H1 (cell line): Measurements from ENCODE around the gene UBE2I. TPM values are rescaled to one million over a fixed set of nuclear protein-coding genes. Genes with fewer than 3 reads are reported as not detected.
"Not testable (repeated sequence)": the region's sequence is repeated elsewhere in the genome, so short reads cannot be mapped to it uniquely, and the experiment has no call there.

ENCODE experiments used
- CTCF ChIA-PET: fragments of 300-600 bp; sonication (Branson Sonifier 250); formaldehyde crosslinking; loops from one replicate; lab custom pipeline; 2021; ENCODE audit not compliant: partially characterized antibody; lab: Charles Lee
- POLR2A ChIA-PET: fragments of 300-600 bp; sonication (Branson Sonifier 250); formaldehyde crosslinking; loops from one replicate; lab custom pipeline; 2021; ENCODE audit warnings: inconsistent platforms; ENCODE audit not compliant: partially characterized antibody; lab: Charles Lee
- DNase-seq, 2 experiments: peaks; one replicate each; pipeline versions ENCODE4 v3.0.0 to v3.0.0-alpha.2; 2010 to 2022; ENCODE audit warnings: low spot score in 2 of 2, low read depth in 1 of 2, mixed read lengths in 1 of 2
- FAIRE-seq: peaks from 2 replicates; lab custom pipeline; 2011; peaks lifted over from hg19 to GRCh38; lab: Jason Lieb, UNC
- H2AFZ ChIP-seq: 2 replicates; pipeline ENCODE4 v1.8.1; 2012; ENCODE audit warnings: low read length, inconsistent platforms
- H2AK5ac ChIP-seq: 2 replicates; pipeline ENCODE4 v1.6.1; 2013; ENCODE audit warnings: low read depth, low read length
- H2BK120ac ChIP-seq: replicated peaks from 2 replicates; pipeline ENCODE3; 2013; ENCODE audit warnings: low read depth, low read length, inconsistent platforms
- H2BK12ac ChIP-seq: 2 replicates; pipeline ENCODE4 v1.6.1; 2013; ENCODE audit warnings: low read depth, low read length
- H2BK15ac ChIP-seq: 2 replicates; pipeline ENCODE4 v1.6.1; 2013; ENCODE audit warnings: low read length
- H2BK20ac ChIP-seq: 2 replicates; pipeline ENCODE4 v1.6.1; 2013; ENCODE audit warnings: low read length
- H2BK5ac ChIP-seq: 2 replicates; pipeline ENCODE4 v1.6.1; 2013; ENCODE audit warnings: low read depth, low read length
- H3K14ac ChIP-seq: 2 replicates; pipeline ENCODE4 v1.6.1; 2013; ENCODE audit warnings: inconsistent platforms; ENCODE audit not compliant: insufficient read length
- H3K18ac ChIP-seq: 2 replicates; pipeline ENCODE4 v1.6.1; 2013; ENCODE audit warnings: low read length; ENCODE audit errors: extremely low read depth
- H3K23ac ChIP-seq: 2 replicates; pipeline ENCODE4 v1.6.1; 2013; ENCODE audit warnings: inconsistent platforms; ENCODE audit not compliant: insufficient read length
- H3K23me2 ChIP-seq: 2 replicates; pipeline ENCODE4 v1.6.1; 2013; ENCODE audit warnings: low read depth, low read length
- H3K27ac ChIP-seq: 2 replicates; pipeline ENCODE4 v1.6.1; 2011; ENCODE audit warnings: low read depth, low read length, inconsistent platforms
- H3K27me3 ChIP-seq, 4 experiments: replicated peaks in 1 of 4; 1 replicate in 1 of 4; 2 replicates in 3 of 4; pipeline versions ENCODE4 v1.6.1 to v1.8.1; 2011 to 2013; ENCODE audit warnings: low read length in 3 of 4, mild to moderate bottlenecking in 3 of 4, inconsistent platforms in 2 of 4, mixed read lengths in 2 of 4, moderate library complexity in 1 of 4; ENCODE audit not compliant: control insufficient read depth in 3 of 4, insufficient read depth in 3 of 4; ENCODE audit errors: extremely low read depth in 1 of 4
- H3K36me3 ChIP-seq, 4 experiments: 2 replicates each; pipeline versions ENCODE4 v1.6.1 to v1.8.1; 2011 to 2013; ENCODE audit warnings: mild to moderate bottlenecking in 4 of 4, low read length in 3 of 4, moderate library complexity in 2 of 4, control low read depth in 1 of 4, inconsistent platforms in 1 of 4; ENCODE audit not compliant: insufficient read depth in 4 of 4, control insufficient read depth in 2 of 4
- H3K4ac ChIP-seq: replicated peaks from 2 replicates; pipeline ENCODE3; 2013; ENCODE audit warnings: low read length, low read depth, mixed read lengths, inconsistent platforms; ENCODE audit not compliant: insufficient read length
- H3K4me1 ChIP-seq, 4 experiments: replicated peaks in 1 of 4; 1 replicate in 1 of 4; 2 replicates in 3 of 4; pipeline versions ENCODE4 v1.6.1 to v1.8.1; 2011 to 2013; ENCODE audit warnings: low read length in 3 of 4, inconsistent platforms in 2 of 4, mixed read lengths in 1 of 4; ENCODE audit not compliant: insufficient read depth in 4 of 4, control insufficient read depth in 3 of 4
- H3K4me2 ChIP-seq, 2 experiments: 2 replicates each; pipeline versions ENCODE4 v1.6.1 to v1.8.1; 2011 to 2013; ENCODE audit warnings: low read depth in 2 of 2, low read length in 2 of 2, control low read depth in 1 of 2, inconsistent platforms in 1 of 2, mild to moderate bottlenecking in 1 of 2; ENCODE audit not compliant: insufficient read depth in 1 of 2
- H3K4me3 ChIP-seq, 4 experiments: fragments of 200-600, 300-600 bp in 1 of 4; sonication (generic), shearing (Covaris generic), sonication (Bioruptor Twin) in 1 of 4; 2 replicates each; pipeline versions ENCODE4 v1.5.1 to v1.8.1; 2011 to 2016; ENCODE audit warnings: low read length in 4 of 4, low read depth in 3 of 4, control low read depth in 2 of 4, inconsistent platforms in 2 of 4, mild to moderate bottlenecking in 2 of 4, mixed read lengths in 1 of 4, moderate library complexity in 1 of 4; ENCODE audit not compliant: insufficient read depth in 2 of 4; ENCODE audit errors: extremely low read depth in 1 of 4
- H3K56ac ChIP-seq: replicated peaks from 2 replicates; pipeline ENCODE3; 2013; ENCODE audit warnings: low read depth, mild to moderate bottlenecking, mixed read lengths, low read length, inconsistent platforms; ENCODE audit not compliant: insufficient read length
- H3K79me1 ChIP-seq: 2 replicates; pipeline ENCODE4 v1.6.1; 2013; ENCODE audit warnings: low read depth, low read length, control low read depth
- H3K79me2 ChIP-seq, 2 experiments: 2 replicates each; pipeline versions ENCODE4 v1.6.1 to v1.8.1; 2012 to 2013; ENCODE audit warnings: low read length in 2 of 2, mild to moderate bottlenecking in 2 of 2, inconsistent platforms in 1 of 2; ENCODE audit not compliant: insufficient read depth in 2 of 2, control insufficient read depth in 1 of 2
- H3K9ac ChIP-seq, 4 experiments: replicated peaks in 1 of 4; 1 replicate in 1 of 4; 2 replicates in 3 of 4; pipeline versions ENCODE4 v1.6.1 to v1.8.1; 2011 to 2013; ENCODE audit warnings: low read depth in 3 of 4, low read length in 3 of 4, control low read depth in 2 of 4, mild to moderate bottlenecking in 2 of 4, moderate library complexity in 2 of 4, inconsistent platforms in 1 of 4; ENCODE audit errors: extremely low read depth in 1 of 4
- H3K9me3 ChIP-seq, 2 experiments: 2 replicates each; pipeline versions ENCODE4 v1.6.1 to v1.8.1; 2012 to 2013; ENCODE audit warnings: mild to moderate bottlenecking in 2 of 2, moderate library complexity in 2 of 2, control low read depth in 1 of 2, inconsistent platforms in 1 of 2, low read depth in 1 of 2, low read length in 1 of 2, mixed read lengths in 1 of 2; ENCODE audit not compliant: insufficient read depth in 2 of 2
- H4K20me1 ChIP-seq, 2 experiments: replicated peaks in 1 of 2; 2 replicates each; pipeline versions ENCODE3 to v1.8.1; 2011 to 2013; ENCODE audit warnings: inconsistent platforms in 2 of 2, low read length in 2 of 2, mild to moderate bottlenecking in 1 of 2; ENCODE audit not compliant: insufficient read depth in 2 of 2, control insufficient read depth in 1 of 2
- H4K5ac ChIP-seq: 2 replicates; pipeline ENCODE4 v1.6.1; 2013; ENCODE audit warnings: low read length, low read depth, mixed read lengths, inconsistent platforms; ENCODE audit not compliant: insufficient read length
- H4K8ac ChIP-seq: 2 replicates; pipeline ENCODE4 v1.8.0; 2013; ENCODE audit warnings: mild to moderate bottlenecking, moderate library complexity, low read length, inconsistent platforms; ENCODE audit not compliant: insufficient read depth; ENCODE audit errors: extremely low read depth
- H4K91ac ChIP-seq: replicated peaks from 2 replicates; pipeline ENCODE3; 2013; ENCODE audit warnings: low read length, mixed read lengths, inconsistent platforms; ENCODE audit not compliant: insufficient read length
- WGBS, 2 experiments: shearing (Covaris generic) in 1 of 2; methylation state at CpG; one replicate each; pipeline versions ENCODE4 v1.1.6 to v1.1.7; 2013 to 2015; ENCODE audit warnings: low lambda C conversion rate in 2 of 2, mixed read lengths in 2 of 2, inconsistent platforms in 1 of 2, low coverage in 1 of 2, missing lambda C conversion rate in 1 of 2; ENCODE audit not compliant: insufficient replicate concordance in 2 of 2, insufficient coverage in 1 of 2, insufficient read length in 1 of 2; ENCODE audit errors: extremely low coverage in 1 of 2, missing lambda C conversion rate in 1 of 2; 5-methylcytosine and 5-hydroxymethylcytosine counted together
- polyA plus RNA-seq, 7 experiments: library from polyadenylated mRNA; depleted of rRNA in 3 of 7; stranded (reverse) in 5 of 7; unstranded in 2 of 7; fragments of >200 nt in 5 of 7; fragments of 200-250 nt in 2 of 7; gene quantifications; 1 replicate in 5 of 7; 2 replicates in 1 of 7; 4 replicates in 1 of 7; pipeline versions ENCODE4 v1.2.1 to v1.2.3, GENCODE V29; 2011 to 2013; ENCODE audit warnings: missing spikeins in 2 of 7, mixed read lengths in 2 of 7
- total RNA-seq: library from RNA; stranded (reverse); fragmentation: NEBNext Ultra II Directional; extraction: Animal tissue kit (Norgen Biotek cat#: 25700); gene quantifications from 2 replicates; pipeline ENCODE4 v1.2.1, GENCODE V29; 2021

The UBE2I gene
- total and polyA plus RNA-seq, 2 of the 8 experiments (the other 6 are each of a cell fraction or from before 2014, with no cell fraction given) = 148 to 268 TPM

DNA sequence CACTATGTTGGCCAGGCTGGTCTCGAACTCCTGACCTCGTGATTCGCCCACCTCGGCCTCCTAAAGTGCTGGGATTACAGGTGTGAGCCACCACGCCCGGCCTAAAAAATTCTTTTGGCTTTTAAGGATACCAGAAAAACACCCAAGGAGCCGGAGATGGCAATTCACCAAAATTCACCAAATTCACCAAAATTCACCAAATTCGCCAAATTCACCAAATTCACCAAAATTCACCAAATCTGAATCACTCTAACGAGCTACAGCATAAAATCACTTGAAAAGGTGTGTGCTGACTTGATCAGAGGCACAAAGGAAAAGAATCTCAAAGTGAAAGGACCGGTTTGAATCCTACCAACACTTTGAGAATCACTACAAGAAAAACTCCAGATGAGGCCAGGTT lies 19.5 kb downstream of the UBE2I start:
- not testable (repeated sequence) for H3K4ac ChIP-seq, H2AK5ac ChIP-seq, H3K79me2 ChIP-seq, H3K18ac ChIP-seq, FAIRE-seq, H4K20me1 ChIP-seq, H2BK120ac ChIP-seq, H3K27ac ChIP-seq, H3K4me2 ChIP-seq, H3K9me3 ChIP-seq, H4K5ac ChIP-seq, H2BK20ac ChIP-seq, H2AFZ ChIP-seq, DNase-seq, H3K14ac ChIP-seq, H3K56ac ChIP-seq, H3K79me1 ChIP-seq, H2BK12ac ChIP-seq, H4K8ac ChIP-seq, H3K23ac ChIP-seq, H2BK5ac ChIP-seq, H2BK15ac ChIP-seq, H3K9ac ChIP-seq, H3K4me3 ChIP-seq, H4K91ac ChIP-seq
- Histone ChIP-seq H3K36me3 (peaks cover 3 to 12% (median 5%) of the 10 kb centered on the region in 4 experiments; a peak in 4 of 8 replicates), H3K27me3 (peaks cover 5 to 23% (median 15%) of the 10 kb centered on the region in 4 experiments), H3K4me1 (peaks cover 0 to 13% (median 12%) of the 10 kb centered on the region in 4 experiments; a peak in 4 of 7 replicates), H3K23me2 (peaks cover 12% of the 10 kb centered on the region; the same call in 1 of the 2 replicates)
- ChIA-PET CTCF (interaction anchor here (0.7 to 4.5 kb wide), 8 partner anchors 9 to 579 kb away, joined by 3 to 52 read pairs (median 6); partner anchors contain the start of gene MRPS34), POLR2A (interaction anchor here (0.7 to 6.5 kb wide), 2 partner anchors 12 to 15 kb away, joined by 3 to 106 read pairs; partner anchors contain the start of gene UBE2I)
- 89 to 100% methylated on average over 1 to 10 of the region's 10 CpGs for WGBS, 2 experiments
